Measurements from ENCODE around the gene WDR13.

DNA sequence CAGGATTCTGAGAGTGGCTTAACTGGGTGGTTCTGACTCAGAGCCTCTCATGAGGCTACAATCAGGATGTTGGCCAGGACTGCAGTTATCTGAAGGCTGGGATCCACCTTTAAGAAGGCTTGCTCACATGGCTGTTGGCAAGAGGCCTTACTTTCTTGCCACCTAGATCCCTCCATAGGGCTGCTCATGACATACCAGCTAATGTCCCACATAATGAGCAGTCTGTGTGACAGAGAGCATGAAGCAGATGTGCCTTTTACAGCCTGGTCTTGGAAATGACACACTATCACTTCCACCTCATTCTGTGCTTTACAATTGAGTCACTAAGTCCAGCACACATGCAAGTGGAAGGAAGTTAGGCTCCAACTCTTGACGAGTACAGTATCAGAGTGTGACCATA lies 27.3 kb upstream of the WDR13 start:
- TF ChIP-seq CTCF (IDR thresholded peaks at IDR 0.05) = no peak
- TF ChIP-seq POLR2A (IDR thresholded peaks at IDR 0.05) = no peak
